Measurements from ENCODE around the gene LSM14B. TPM values are rescaled to one million over a fixed set of nuclear protein-coding genes. Genes with fewer than 3 reads are reported as not detected.

LSM14B gene
- total RNA-seq, 4 donors from 2014 or later, result 23.6 to 38.4 (median 35.3) TPM

DNA sequence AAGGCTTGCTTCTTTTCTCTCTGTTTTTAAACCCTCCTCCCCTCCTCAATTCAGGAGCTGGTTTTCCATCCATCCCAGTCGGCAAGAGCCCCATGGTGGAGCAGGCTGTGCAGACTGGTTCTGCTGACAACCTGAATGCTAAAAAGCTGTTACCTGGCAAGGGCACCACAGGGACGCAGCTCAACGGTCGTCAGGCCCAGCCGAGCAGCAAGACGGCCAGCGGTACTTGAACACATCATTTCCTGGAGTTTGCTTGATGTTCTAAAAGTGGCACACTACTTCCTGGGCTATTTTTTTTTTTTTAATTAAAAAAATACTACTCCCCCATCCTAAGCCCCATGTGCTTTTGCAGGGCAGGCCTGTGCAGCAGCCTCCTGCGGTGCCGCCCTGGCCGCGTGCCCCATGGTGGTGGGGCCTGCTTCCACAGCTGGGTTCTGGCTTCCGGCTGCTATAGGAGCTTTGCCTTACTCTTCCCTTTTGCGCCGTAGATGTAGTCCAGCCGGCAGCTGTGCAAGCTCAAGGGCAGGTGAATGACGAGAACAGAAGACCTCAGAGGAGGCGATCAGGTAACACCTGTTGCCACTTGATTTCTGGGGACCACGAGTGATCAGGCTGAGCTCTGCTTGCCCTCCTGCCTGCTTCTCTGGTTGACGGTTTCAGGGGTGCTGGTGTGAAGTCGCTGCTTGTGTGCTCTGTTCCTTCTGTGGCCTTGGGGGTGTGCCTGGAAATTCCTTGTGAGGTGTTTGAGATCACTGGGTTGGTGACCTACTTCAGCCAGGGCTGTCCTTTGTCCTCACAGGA, 7.7 kb downstream of the LSM14B start:
- TF ChIP-seq, protein P1, sequence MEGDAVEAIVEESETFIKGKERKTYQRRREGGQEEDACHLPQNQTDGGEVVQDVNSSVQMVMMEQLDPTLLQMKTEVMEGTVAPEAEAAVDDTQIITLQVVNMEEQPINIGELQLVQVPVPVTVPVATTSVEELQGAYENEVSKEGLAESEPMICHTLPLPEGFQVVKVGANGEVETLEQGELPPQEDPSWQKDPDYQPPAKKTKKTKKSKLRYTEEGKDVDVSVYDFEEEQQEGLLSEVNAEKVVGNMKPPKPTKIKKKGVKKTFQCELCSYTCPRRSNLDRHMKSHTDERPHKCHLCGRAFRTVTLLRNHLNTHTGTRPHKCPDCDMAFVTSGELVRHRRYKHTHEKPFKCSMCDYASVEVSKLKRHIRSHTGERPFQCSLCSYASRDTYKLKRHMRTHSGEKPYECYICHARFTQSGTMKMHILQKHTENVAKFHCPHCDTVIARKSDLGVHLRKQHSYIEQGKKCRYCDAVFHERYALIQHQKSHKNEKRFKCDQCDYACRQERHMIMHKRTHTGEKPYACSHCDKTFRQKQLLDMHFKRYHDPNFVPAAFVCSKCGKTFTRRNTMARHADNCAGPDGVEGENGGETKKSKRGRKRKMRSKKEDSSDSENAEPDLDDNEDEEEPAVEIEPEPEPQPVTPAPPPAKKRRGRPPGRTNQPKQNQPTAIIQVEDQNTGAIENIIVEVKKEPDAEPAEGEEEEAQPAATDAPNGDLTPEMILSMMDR (IDR thresholded peaks at IDR 0.05), result no peak
- TF ChIP-seq POLR2A (IDR thresholded peaks at IDR 0.05) (no peak), POLR2AphosphoS5 (IDR thresholded peaks at IDR 0.05) (no peak), EP300 (IDR thresholded peaks at IDR 0.05) (no peak)
- Histone ChIP-seq H3K27ac (no peak overlapping the region), H3K36me3 (peaks cover 0 to 100% of the 10 kb centered on the region in 2 donors), H3K4me3 (no peak overlapping the region), H3K9me3 (no peaks in the 10 kb centered on the region), H3K27me3 (no peaks in the 10 kb centered on the region), H3K4me1 (peaks cover 0 to 40% (median 17%) of the 10 kb centered on the region in 3 donors)
- no peak for ATAC-seq
- WGBS, 2 donors (ENCODE audit: low coverage in 1 of 2), result 82 to 100% methylated on average over 1 to 12 of the region's 20 CpGs

DNA sequence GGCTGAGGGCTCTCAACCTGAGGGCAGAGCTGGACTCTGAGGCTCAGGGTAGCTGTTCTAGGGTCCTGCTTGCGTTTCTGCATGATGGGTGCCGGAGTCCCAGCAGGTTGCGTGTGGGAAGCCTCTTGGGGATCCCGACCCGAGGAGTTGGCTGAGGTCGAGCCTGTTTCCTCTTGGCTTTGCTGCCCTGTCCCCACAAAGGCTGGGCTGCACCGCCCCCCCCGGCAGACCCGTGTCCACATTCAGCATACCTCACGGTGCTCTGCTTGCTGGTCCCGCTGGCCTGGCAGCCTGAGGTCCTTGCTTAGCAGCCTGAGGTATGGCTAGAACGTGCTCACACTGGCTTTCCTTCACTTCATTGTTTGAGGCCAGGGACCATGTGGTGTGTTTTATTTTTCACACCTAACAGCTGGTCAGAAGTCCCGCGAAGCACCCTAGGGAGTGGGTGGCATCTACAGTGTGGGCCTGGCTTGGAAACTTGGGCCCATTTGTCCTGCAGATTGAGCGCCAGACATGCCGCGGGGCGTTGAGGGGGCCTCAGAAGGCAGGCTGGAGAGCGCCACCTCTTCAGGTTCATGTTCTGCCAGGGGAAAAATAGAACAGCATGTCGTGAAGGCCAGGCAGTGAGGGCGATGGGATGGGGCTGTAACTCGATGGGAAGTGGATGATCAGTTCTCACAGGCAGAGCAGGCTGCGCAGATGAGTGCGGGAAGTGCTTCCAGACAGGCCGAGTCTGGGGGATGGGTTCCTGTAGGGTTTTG, 9.5 kb downstream of the LSM14B start:
- H3K4me3 ChIP-seq, result no peak overlapping the region
- 87 to 93% methylated on average over 3 to 10 of the region's 25 CpGs for WGBS, 2 donors (ENCODE audit: low coverage in 1 of 2)
- H3K27ac ChIP-seq, result peak overlapping the region in 3 of 4 donors; percentile 64 to 65 (median 64)
- H3K4me1 ChIP-seq, result peaks cover 0 to 37% (median 20%) of the 10 kb centered on the region in 3 donors
- no peak for ATAC-seq
- peaks cover 0 to 100% of the 10 kb centered on the region in 2 donors for H3K36me3 ChIP-seq
- no peaks in the 10 kb centered on the region for H3K27me3 ChIP-seq
- no peaks in the 10 kb centered on the region for H3K9me3 ChIP-seq
- TF ChIP-seq EP300 (IDR thresholded peaks at IDR 0.05), result no peak
- no peak for TF ChIP-seq POLR2AphosphoS5 (IDR thresholded peaks at IDR 0.05)
- TF ChIP-seq, protein P1 (IDR thresholded peaks at IDR 0.05), result no peak
- no peak for TF ChIP-seq POLR2A (IDR thresholded peaks at IDR 0.05)

DNA sequence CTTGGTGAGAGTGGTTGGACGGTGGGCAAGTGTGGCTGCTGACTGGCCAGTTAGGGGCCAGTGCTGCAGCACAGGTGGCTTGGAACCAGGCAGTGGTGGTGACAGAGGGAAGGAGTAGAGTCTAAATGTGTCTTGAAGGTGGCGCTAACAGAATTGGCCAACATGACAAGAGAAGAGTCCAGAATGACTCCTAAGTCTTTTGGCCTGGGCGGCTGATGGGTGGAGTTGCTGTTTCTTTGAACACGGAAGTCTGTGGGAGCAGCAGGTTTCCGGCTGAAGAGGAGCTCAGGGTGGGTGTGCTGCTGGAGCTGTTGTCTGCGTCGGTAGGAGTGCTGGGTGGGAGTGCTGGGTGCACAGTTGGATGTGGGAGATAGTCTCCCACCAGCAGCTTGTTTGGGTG, 10.1 kb downstream of the LSM14B start:
- no peak for ATAC-seq
- TF ChIP-seq, protein P1 (IDR thresholded peaks at IDR 0.05), result no peak
- H3K9me3 ChIP-seq, result no peaks in the 10 kb centered on the region
- no peaks in the 10 kb centered on the region for H3K27me3 ChIP-seq
- WGBS, 2 donors (ENCODE audit: low coverage in 1 of 2), result 71 to 79% methylated on average over 4 of the region's 7 CpGs
- H3K36me3 ChIP-seq, result peaks cover 0 to 100% of the 10 kb centered on the region in 2 donors
- H3K4me3 ChIP-seq, result no peak overlapping the region
- H3K4me1 ChIP-seq, result peaks cover 0 to 42% (median 20%) of the 10 kb centered on the region in 3 donors
- peak overlapping the region in 3 of 4 donors; percentile 64 to 65 (median 64) for H3K27ac ChIP-seq

DNA sequence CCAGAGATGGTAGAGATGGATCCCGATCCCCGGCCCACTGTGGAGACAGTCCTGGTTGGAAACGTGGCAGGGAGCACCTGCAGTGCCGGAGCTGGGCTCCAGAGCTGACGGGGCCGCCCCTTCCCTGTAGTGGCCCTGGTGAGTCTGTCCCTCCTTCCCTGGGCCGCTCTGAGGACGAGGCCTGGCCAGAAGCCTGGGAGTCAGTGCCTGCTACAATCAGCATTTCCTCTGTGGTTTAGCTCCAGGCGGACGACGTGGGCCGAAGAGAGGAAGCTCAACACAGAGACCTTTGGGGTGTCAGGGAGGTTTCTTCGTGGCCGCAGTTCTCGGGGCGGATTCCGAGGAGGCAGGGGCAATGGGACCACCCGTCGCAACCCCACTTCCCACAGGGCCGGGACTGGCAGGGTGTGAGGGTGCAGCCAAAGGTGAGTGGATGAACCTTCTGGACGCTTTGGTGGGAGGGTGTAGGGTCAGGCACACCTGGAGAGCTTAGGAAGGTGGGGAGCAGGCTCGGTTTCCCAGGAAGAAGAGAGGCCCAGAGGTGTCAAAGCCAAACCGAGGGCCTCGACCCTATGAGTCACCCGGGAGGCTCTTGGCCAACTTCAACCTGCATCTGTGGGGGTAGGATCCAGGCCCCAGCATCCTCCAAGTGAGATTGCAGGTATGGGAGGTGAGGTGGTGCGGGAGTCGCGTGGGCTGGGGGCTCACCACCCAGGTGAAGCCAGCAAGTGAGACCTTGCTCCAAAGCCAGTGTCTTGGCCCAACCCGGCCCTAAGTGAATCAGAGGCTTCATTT, 11.0 kb downstream of the LSM14B start:
- no peaks in the 10 kb centered on the region for H3K27me3 ChIP-seq
- H3K27ac ChIP-seq, result peak overlapping the region in 3 of 4 donors; percentile 64 to 65 (median 64)
- 52 to 77% methylated on average over 4 to 8 of the region's 29 CpGs for WGBS, 2 donors (ENCODE audit: low coverage in 1 of 2)
- H3K4me1 ChIP-seq, result peaks cover 0 to 42% (median 20%) of the 10 kb centered on the region in 3 donors
- peak; percentile 40 for ATAC-seq
- no peak overlapping the region for H3K4me3 ChIP-seq
- TF ChIP-seq, protein P1 (IDR thresholded peaks at IDR 0.05), result no peak
- TF ChIP-seq EP300 (IDR thresholded peaks at IDR 0.05) (no peak), POLR2AphosphoS5 (IDR thresholded peaks at IDR 0.05) (no peak), POLR2A (IDR thresholded peaks at IDR 0.05) (no peak)
- no peaks in the 10 kb centered on the region for H3K9me3 ChIP-seq
- peaks cover 0 to 100% of the 10 kb centered on the region in 2 donors for H3K36me3 ChIP-seq
